Vagina (tissue), 2 donors: ENCODE measurements around the gene SCRN1. TPM values are rescaled to one million over a fixed set of nuclear protein-coding genes. Genes with fewer than 3 reads are reported as not detected.

Experiments
- DNase-seq, 2 donors: peaks; one replicate each; pipeline ENCODE4 v3.0.0-alpha.2; 2017; ENCODE audit errors: extremely low spot score in 2 of 2
- H3K27ac ChIP-seq: fragments of 200-600 bp; sonication (generic); one replicate; pipeline ENCODE4 v1.5.1; 2019
- H3K27me3 ChIP-seq: fragments of 200-600 bp; sonication (generic); one replicate; pipeline ENCODE4 v1.5.1; 2019
- H3K36me3 ChIP-seq, 2 donors: fragments of 200-600 bp; sonication (generic); one replicate each; pipeline ENCODE4 v1.5.1; 2017 to 2019
- H3K4me1 ChIP-seq: fragments of 200-600 bp; sonication (generic); one replicate; pipeline ENCODE4 v1.5.1; 2019
- H3K4me3 ChIP-seq, 2 donors: fragments of 200-600 bp; sonication (generic); 1 replicate in 1 of 2; 2 replicates in 1 of 2; pipeline ENCODE4 v1.5.1; 2016 to 2019
- H3K9me3 ChIP-seq: fragments of 200-600 bp; sonication (generic); one replicate; pipeline ENCODE4 v1.5.1; 2019
- CTCF ChIP-seq, 3 experiments: fragments of 450-650 bp in 2 of 3; fragments of 200-600 bp in 1 of 3; sonication (generic) in 1 of 3; IDR thresholded peaks; one replicate each; pipeline ENCODE4 v1.5.1; 2017 to 2019; ENCODE audit warnings: antibody characterized with exemption in 3 of 3, mild to moderate bottlenecking in 2 of 3, moderate library complexity in 2 of 3
- POLR2A ChIP-seq, 2 donors: fragments of 450-650 bp; IDR thresholded peaks; one replicate each; pipeline ENCODE4 v1.6.1; 2017; ENCODE audit warnings: antibody characterized with exemption in 2 of 2, mild to moderate bottlenecking in 2 of 2, moderate library complexity in 2 of 2
- POLR2AphosphoS5 ChIP-seq, 2 donors: sonication (generic); formaldehyde crosslinking; IDR thresholded peaks; one replicate each; pipeline ENCODE4 v1.9.0; 2017; ENCODE audit warnings: antibody characterized with exemption in 2 of 2, mild to moderate bottlenecking in 2 of 2, low read depth in 1 of 2; ENCODE audit not compliant: insufficient read depth in 1 of 2
- intact Hi-C: fragments of 100-400 bp; cut with DNase I; formaldehyde crosslinking; loops from one replicate; pipeline ENCODE4 v1.15.1; 2023
- total RNA-seq: library from RNA; depleted of rRNA; stranded (reverse); fragments of >200 nt; gene quantifications from one replicate; pipeline ENCODE4 v1.2.3, GENCODE V29; 2016

The SCRN1 gene
- total RNA-seq, 1 donor from 2014 or later: 40.8 TPM

GRCh38 chr7:30027740-30028215 lies 38.2 kb upstream of the SCRN1 start:
- no peak for DNase-seq
- peak overlapping the region; percentile 94 for H3K27ac ChIP-seq
- no peaks in the 10 kb centered on the region for H3K27me3 ChIP-seq
- TF ChIP-seq POLR2A (IDR thresholded peaks at IDR 0.05) (no peak), POLR2AphosphoS5 (IDR thresholded peaks at IDR 0.05; ENCODE audit: insufficient read depth in 1 of 2, low read depth in 1 of 2) (no peak), CTCF (IDR thresholded peaks at IDR 0.05) (no peak)
- peaks cover 71% of the 10 kb centered on the region for H3K4me1 ChIP-seq
- no peaks in the 10 kb centered on the region for H3K36me3 ChIP-seq
- intact Hi-C loops: loop anchor here (10.0 kb wide), 1 partner anchor 107 kb away; the partner anchor contains the start of gene MTURN
- H3K4me3 ChIP-seq: peak overlapping the region; percentile 80 to 86
- H3K9me3 ChIP-seq: no peaks in the 10 kb centered on the region

GRCh38 chr7:30027065-30027456 lies 37.5 kb upstream of the SCRN1 start:
- DNase-seq: no peak
- H3K27ac ChIP-seq: peak overlapping the region; percentile 94
- no peak for TF ChIP-seq CTCF (IDR thresholded peaks at IDR 0.05)
- TF ChIP-seq POLR2AphosphoS5 (IDR thresholded peaks at IDR 0.05; ENCODE audit: insufficient read depth in 1 of 2, low read depth in 1 of 2): no peak
- TF ChIP-seq POLR2A (IDR thresholded peaks at IDR 0.05): no peak
- H3K27me3 ChIP-seq: no peaks in the 10 kb centered on the region
- intact Hi-C loops: loop anchor here (10.0 kb wide), 1 partner anchor 108 kb away; the partner anchor contains the start of gene MTURN
- no peaks in the 10 kb centered on the region for H3K36me3 ChIP-seq
- no peaks in the 10 kb centered on the region for H3K9me3 ChIP-seq
- peaks cover 64% of the 10 kb centered on the region for H3K4me1 ChIP-seq
- H3K4me3 ChIP-seq: peak overlapping the region; percentile 80 to 86

GRCh38 chr7:30026229-30027064 lies 36.8 kb upstream of the SCRN1 start, which contains the start of gene FKBP14:
Gene FKBP14, minus strand, starts transcription at chr7:30026702. Its CDS starts 194 bp downstream, at chr7:30026508.
- H3K4me1 ChIP-seq: peaks cover 58% of the 10 kb centered on the region
- intact Hi-C loops: loop anchor here (10.0 kb wide), 1 partner anchor 108 kb away; the partner anchor contains the start of gene MTURN

GRCh38 chr7:30023524-30023923 lies 33.9 kb upstream of the SCRN1 start:
- intact Hi-C loops: loop anchor here (10.0 kb wide), 1 partner anchor 111 kb away; the partner anchor contains the start of gene MTURN
- H3K27me3 ChIP-seq: no peaks in the 10 kb centered on the region
- TF ChIP-seq POLR2A (IDR thresholded peaks at IDR 0.05) (no peak), POLR2AphosphoS5 (IDR thresholded peaks at IDR 0.05; ENCODE audit: insufficient read depth in 1 of 2, low read depth in 1 of 2) (no peak), CTCF (IDR thresholded peaks at IDR 0.05) (no peak)
- DNase-seq: no peak
- no peak overlapping the region for H3K4me3 ChIP-seq
- H3K36me3 ChIP-seq: no peaks in the 10 kb centered on the region
- H3K9me3 ChIP-seq: no peaks in the 10 kb centered on the region
- no peak overlapping the region for H3K27ac ChIP-seq
- H3K4me1 ChIP-seq: peaks cover 37% of the 10 kb centered on the region

More at GRCh38 chr7:30026229-30027064, 36.8 kb upstream of the SCRN1 start, which contains the start of gene FKBP14:
- no peaks in the 10 kb centered on the region for H3K27me3 ChIP-seq
- TF ChIP-seq POLR2AphosphoS5 (IDR thresholded peaks at IDR 0.05; ENCODE audit: insufficient read depth in 1 of 2, low read depth in 1 of 2) (peak; percentile 80 to 88), POLR2A (IDR thresholded peaks at IDR 0.05) (no peak)
- no peaks in the 10 kb centered on the region for H3K36me3 ChIP-seq
- no peaks in the 10 kb centered on the region for H3K9me3 ChIP-seq
- H3K27ac ChIP-seq: peak within 1 kb of the TSS; percentile 94
- peak; percentile 98 to 99 for DNase-seq
- H3K4me3 ChIP-seq: peak within 1 kb of the TSS; percentile 80 to 86

GRCh38 chr7:30022991-30023390 lies 33.4 kb upstream of the SCRN1 start:
- no peaks in the 10 kb centered on the region for H3K9me3 ChIP-seq
- H3K4me1 ChIP-seq: peaks cover 37% of the 10 kb centered on the region
- no peak for DNase-seq
- H3K27me3 ChIP-seq: no peaks in the 10 kb centered on the region
- TF ChIP-seq POLR2A (IDR thresholded peaks at IDR 0.05) (no peak), CTCF (IDR thresholded peaks at IDR 0.05) (no peak), POLR2AphosphoS5 (IDR thresholded peaks at IDR 0.05; ENCODE audit: insufficient read depth in 1 of 2, low read depth in 1 of 2) (no peak)
- no peak overlapping the region for H3K4me3 ChIP-seq
- intact Hi-C loops: loop anchor here (10.0 kb wide), 1 partner anchor 112 kb away; the partner anchor contains the start of gene MTURN
- H3K27ac ChIP-seq: no peak overlapping the region
- no peaks in the 10 kb centered on the region for H3K36me3 ChIP-seq
